Measurements from ENCODE around the gene TMEM86B. TPM values are rescaled to one million over a fixed set of nuclear protein-coding genes. Genes with fewer than 3 reads are reported as not detected.
A peak's percentile ranks its signal among the peaks of the same experiment; 100 is the strongest.

Gene TMEM86B
- total RNA-seq, 1 donor from 2014 or later = 5.8 TPM

DNA sequence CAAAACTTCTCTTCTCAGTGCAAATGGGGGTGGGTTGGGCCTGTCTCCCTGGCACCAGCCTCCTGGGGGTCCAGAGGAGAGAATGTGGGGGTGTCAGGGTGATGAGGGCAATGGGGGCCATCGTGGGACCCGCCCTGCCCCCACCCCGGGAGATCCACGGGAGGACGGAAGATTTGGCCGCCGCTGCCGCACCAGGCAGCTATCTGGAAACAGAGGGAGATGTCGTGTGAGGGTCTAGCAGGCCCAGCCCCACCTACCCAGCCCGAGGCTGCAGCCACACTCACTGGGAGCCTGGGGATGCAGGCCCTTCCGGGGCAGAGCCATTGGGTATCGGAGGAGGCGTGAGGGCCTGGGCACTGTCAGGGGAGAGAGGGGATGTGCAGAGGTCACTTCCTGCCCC, 1.8 kb upstream of the TMEM86B start:
- TF ChIP-seq, protein P1, sequence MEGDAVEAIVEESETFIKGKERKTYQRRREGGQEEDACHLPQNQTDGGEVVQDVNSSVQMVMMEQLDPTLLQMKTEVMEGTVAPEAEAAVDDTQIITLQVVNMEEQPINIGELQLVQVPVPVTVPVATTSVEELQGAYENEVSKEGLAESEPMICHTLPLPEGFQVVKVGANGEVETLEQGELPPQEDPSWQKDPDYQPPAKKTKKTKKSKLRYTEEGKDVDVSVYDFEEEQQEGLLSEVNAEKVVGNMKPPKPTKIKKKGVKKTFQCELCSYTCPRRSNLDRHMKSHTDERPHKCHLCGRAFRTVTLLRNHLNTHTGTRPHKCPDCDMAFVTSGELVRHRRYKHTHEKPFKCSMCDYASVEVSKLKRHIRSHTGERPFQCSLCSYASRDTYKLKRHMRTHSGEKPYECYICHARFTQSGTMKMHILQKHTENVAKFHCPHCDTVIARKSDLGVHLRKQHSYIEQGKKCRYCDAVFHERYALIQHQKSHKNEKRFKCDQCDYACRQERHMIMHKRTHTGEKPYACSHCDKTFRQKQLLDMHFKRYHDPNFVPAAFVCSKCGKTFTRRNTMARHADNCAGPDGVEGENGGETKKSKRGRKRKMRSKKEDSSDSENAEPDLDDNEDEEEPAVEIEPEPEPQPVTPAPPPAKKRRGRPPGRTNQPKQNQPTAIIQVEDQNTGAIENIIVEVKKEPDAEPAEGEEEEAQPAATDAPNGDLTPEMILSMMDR (conservative IDR thresholded peaks at IDR 0.05) = no peak
- no peaks in the 10 kb centered on the region for H3K4me1 Mint-ChIP-seq
- H3K4me3 Mint-ChIP-seq = no peak overlapping the region
- peaks cover 5% of the 10 kb centered on the region for H3K36me3 Mint-ChIP-seq (ENCODE audit: low read depth)
- H3K27ac Mint-ChIP-seq (ENCODE audit: unreplicated experiment) = no peak overlapping the region
- no peaks in the 10 kb centered on the region for H3K27me3 Mint-ChIP-seq (ENCODE audit: low read depth)
- no peaks in the 10 kb centered on the region for H3K9me3 Mint-ChIP-seq
- DNase-seq (ENCODE audit: low read depth, low spot score) = no peak

GRCh38 chr19:55229789-55230182, 1.2 kb upstream of the TMEM86B start:
- no peak for DNase-seq (ENCODE audit: low read depth, low spot score)
- Mint-ChIP-seq H3K27ac (ENCODE audit: unreplicated experiment) (no peak overlapping the region), H3K9me3 (no peaks in the 10 kb centered on the region)

GRCh38 chr19:55229145-55229788, 704 bp upstream of the TMEM86B start:
- Mint-ChIP-seq H3K36me3 (ENCODE audit: low read depth) (no peaks in the 10 kb centered on the region), H3K4me3 (no peak overlapping the region), H3K9me3 (no peaks in the 10 kb centered on the region), H3K4me1 (no peaks in the 10 kb centered on the region), H3K27ac (ENCODE audit: unreplicated experiment) (no peak overlapping the region), H3K27me3 (ENCODE audit: low read depth) (no peaks in the 10 kb centered on the region)
- TF ChIP-seq, protein P1 (conservative IDR thresholded peaks at IDR 0.05) = no peak
- DNase-seq (ENCODE audit: low read depth, low spot score) = no peak

More at GRCh38 chr19:55229789-55230182, 1.2 kb upstream of the TMEM86B start:
- TF ChIP-seq, protein P1 (conservative IDR thresholded peaks at IDR 0.05) = no peak
- Mint-ChIP-seq H3K4me3 (no peak overlapping the region), H3K36me3 (ENCODE audit: low read depth) (no peaks in the 10 kb centered on the region), H3K4me1 (no peaks in the 10 kb centered on the region), H3K27me3 (ENCODE audit: low read depth) (no peaks in the 10 kb centered on the region)

DNA sequence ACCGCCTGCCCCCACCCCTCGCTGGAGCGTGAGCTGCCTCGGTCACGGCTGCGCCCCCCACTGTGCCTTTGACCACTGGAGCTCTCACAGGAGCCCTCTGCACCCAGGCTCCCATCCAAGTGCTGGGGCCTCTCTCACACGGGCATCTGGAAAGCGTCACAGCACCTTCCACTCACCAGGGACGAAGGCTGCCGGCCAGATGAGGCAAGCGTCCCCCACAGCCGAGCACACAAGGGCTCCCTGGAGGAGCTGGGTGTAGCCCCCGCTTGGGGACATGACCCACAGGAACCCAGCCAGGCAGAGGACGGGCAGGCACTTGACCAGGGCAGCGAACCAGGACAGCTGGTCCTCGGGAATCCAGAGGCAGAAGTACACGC, 560 bp downstream of the TMEM86B start:
- Mint-ChIP-seq H3K9me3 (no peaks in the 10 kb centered on the region), H3K4me1 (no peaks in the 10 kb centered on the region), H3K27me3 (ENCODE audit: low read depth) (no peaks in the 10 kb centered on the region), H3K36me3 (ENCODE audit: low read depth) (no peaks in the 10 kb centered on the region), H3K4me3 (no peak overlapping the region), H3K27ac (ENCODE audit: unreplicated experiment) (peak overlapping the region; percentile 43)
- TF ChIP-seq, protein P1 (conservative IDR thresholded peaks at IDR 0.05) = no peak
- DNase-seq (ENCODE audit: low read depth, low spot score) = no peak

DNA sequence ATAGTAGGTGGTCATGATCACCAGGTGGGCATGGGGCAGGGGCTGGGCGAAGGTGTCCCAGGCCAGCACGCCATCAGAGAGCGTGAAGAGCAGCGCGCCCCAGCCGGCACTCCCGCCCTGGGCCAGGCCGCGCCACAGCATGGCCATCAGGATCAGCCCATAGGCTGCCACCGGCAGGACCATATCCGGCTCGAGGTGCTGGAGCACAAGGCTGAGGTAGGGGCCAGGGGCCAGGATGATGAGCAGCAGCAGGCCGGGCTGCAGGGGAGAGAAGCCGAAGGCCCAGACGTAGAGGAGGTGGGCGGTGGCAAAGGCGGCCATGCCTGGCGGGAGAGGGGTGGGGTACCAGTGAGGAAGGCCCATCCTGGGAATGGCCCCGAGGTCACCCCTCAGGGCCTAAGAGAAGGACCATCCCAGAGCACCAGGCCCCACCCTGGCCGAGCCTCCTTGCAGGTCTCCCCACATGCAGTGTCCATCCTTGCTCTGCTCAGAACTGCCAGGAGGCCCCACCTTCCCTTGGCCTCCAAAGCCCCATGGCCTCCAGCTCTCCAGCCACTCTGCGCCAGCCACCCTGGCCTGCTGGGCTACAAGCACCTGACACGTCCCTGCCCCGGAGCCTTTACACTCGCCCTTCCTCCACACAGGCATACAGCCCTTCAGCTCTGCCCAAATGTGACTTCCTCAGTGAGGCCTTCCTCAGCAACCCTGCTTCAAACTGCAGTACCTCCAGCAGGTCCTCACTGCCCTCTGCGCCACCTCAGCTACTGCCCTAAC, 1.1 kb downstream of the TMEM86B start:
- no peak overlapping the region for H3K27ac Mint-ChIP-seq (ENCODE audit: unreplicated experiment)

More for the DNA sequence above, 1.1 kb downstream of the TMEM86B start:
- Mint-ChIP-seq H3K4me1 (no peaks in the 10 kb centered on the region), H3K27me3 (ENCODE audit: low read depth) (no peaks in the 10 kb centered on the region), H3K4me3 (no peak overlapping the region), H3K9me3 (no peaks in the 10 kb centered on the region), H3K36me3 (ENCODE audit: low read depth) (no peaks in the 10 kb centered on the region)
- TF ChIP-seq, protein P1 (conservative IDR thresholded peaks at IDR 0.05) = no peak
- no peak for DNase-seq (ENCODE audit: low read depth, low spot score)
